Measurements from ENCODE around the gene VGLL4. TPM values are rescaled to one million over a fixed set of nuclear protein-coding genes. Genes with fewer than 3 reads are reported as not detected.

Gene VGLL4
- total RNA-seq, 1 donor from 2014 or later, result 75.6 TPM

GRCh38 chr3:11548721-11549131 is 95.0 kb downstream of the VGLL4 start:
- DNase-seq, result no peak

GRCh38 chr3:11547498-11547897 is 96.2 kb downstream of the VGLL4 start:
- no peak for DNase-seq

GRCh38 chr3:11546657-11547302 is 96.9 kb downstream of the VGLL4 start:
- no peak for DNase-seq

- no peak for DNase-seq
Observed at GRCh38 chr3:11545186-11545851, 98.4 kb downstream of the VGLL4 start.

GRCh38 chr3:11544412-11545181 is 99.1 kb downstream of the VGLL4 start:
- peak; percentile 63 for DNase-seq

- no peak for DNase-seq
Observed at GRCh38 chr3:11543948-11544387, 99.7 kb downstream of the VGLL4 start.

GRCh38 chr3:11543141-11543947 is 100.4 kb downstream of the VGLL4 start:
- DNase-seq, result no peak

- no peak for DNase-seq
Observed at GRCh38 chr3:11542551-11542950, 101.2 kb downstream of the VGLL4 start.

GRCh38 chr3:11541321-11542303 is 102.1 kb downstream of the VGLL4 start:
- no peak for DNase-seq

- no peak for DNase-seq
Observed at GRCh38 chr3:11539677-11540076, 104.0 kb downstream of the VGLL4 start.

- DNase-seq, result no peak
Observed at GRCh38 chr3:11539218-11539617, 104.5 kb downstream of the VGLL4 start.

- no peak for DNase-seq
Observed at GRCh38 chr3:11538581-11538980, 105.1 kb downstream of the VGLL4 start.

- DNase-seq, result no peak
Observed at GRCh38 chr3:11536936-11537612, 106.6 kb downstream of the VGLL4 start.

- no peak for DNase-seq
Observed at GRCh38 chr3:11536132-11536935, 107.4 kb downstream of the VGLL4 start.

- no peak for DNase-seq
Observed at GRCh38 chr3:11535243-11535960, 108.3 kb downstream of the VGLL4 start.

- DNase-seq, result no peak
Observed at GRCh38 chr3:11534793-11535101, 109.0 kb downstream of the VGLL4 start.

- peak; percentile 47 for DNase-seq
Observed at GRCh38 chr3:11534011-11534792, 109.5 kb downstream of the VGLL4 start.

GRCh38 chr3:11532931-11533391 is 110.8 kb downstream of the VGLL4 start:
- no peak for DNase-seq

Data from tongue (tissue), 2 donors.